Inflammatory macrophage (primary cell): Measurements from ENCODE around the gene TST.

Experiments
- DNase-seq, 2 donors: peaks; one replicate each; pipeline ENCODE4 v3.0.0-alpha.2; 2020 to 2022

Gene TST

GRCh38 chr22:37032134-37032534 lies 12.9 kb upstream of the TST start:
- no peak for DNase-seq

- DNase-seq, result no peak
These were observed 11.5 kb upstream of the TST start for GRCh38 chr22:37030560-37031281.

GRCh38 chr22:37028692-37029674 lies 9.7 kb upstream of the TST start:
- no peak for DNase-seq

- no peak for DNase-seq
These were observed 8.3 kb upstream of the TST start for GRCh38 chr22:37027556-37027955.

GRCh38 chr22:37026325-37026724 lies 7.1 kb upstream of the TST start:
- no peak for DNase-seq

- no peak for DNase-seq
These were observed 6.3 kb upstream of the TST start for GRCh38 chr22:37025500-37026070.

- DNase-seq, result no peak
These were observed 5.3 kb upstream of the TST start for GRCh38 chr22:37024339-37025157.

- no peak for DNase-seq
These were observed 4.6 kb upstream of the TST start for GRCh38 chr22:37023743-37024338.

- DNase-seq, result no peak
These were observed 3.5 kb upstream of the TST start for GRCh38 chr22:37022483-37023337.

- peak; percentile 52 to 70 for DNase-seq
These were observed 2.6 kb upstream of the TST start for GRCh38 chr22:37021710-37022482.

GRCh38 chr22:37021041-37021440 lies 1.8 kb upstream of the TST start:
- DNase-seq, result no peak

GRCh38 chr22:37020192-37020479 lies 889 bp upstream of the TST start:
- peak; percentile 21 to 32 for DNase-seq

- DNase-seq, result peak in 1 of 2 donors; percentile 46
These were observed 385 bp downstream of the TST start for GRCh38 chr22:37018815-37019308.

GRCh38 chr22:37018086-37018814 lies 997 bp downstream of the TST start:
- DNase-seq, result no peak

GRCh38 chr22:37017356-37017755 lies 1.9 kb downstream of the TST start:
- DNase-seq, result no peak

GRCh38 chr22:37016134-37016910 lies 2.9 kb downstream of the TST start:
- no peak for DNase-seq

GRCh38 chr22:37015587-37015878 lies 3.7 kb downstream of the TST start:
- no peak for DNase-seq

GRCh38 chr22:37014835-37015586 lies 4.2 kb downstream of the TST start:
- DNase-seq, result peak in 1 of 2 donors; percentile 43
